ENCODE measurements around the gene SERPINB5. TPM values are rescaled to one million over a fixed set of nuclear protein-coding genes. Genes with fewer than 3 reads are reported as not detected.

The SERPINB5 gene
- polyA plus RNA-seq, 1 donor: 0.13 TPM

GRCh38 chr18:63470751-63471150 lies 6.0 kb upstream of the SERPINB5 start:
- no peak for DNase-seq

- no peak for DNase-seq
Observed at GRCh38 chr18:63472380-63472779, 4.4 kb upstream of the SERPINB5 start.

DNA sequence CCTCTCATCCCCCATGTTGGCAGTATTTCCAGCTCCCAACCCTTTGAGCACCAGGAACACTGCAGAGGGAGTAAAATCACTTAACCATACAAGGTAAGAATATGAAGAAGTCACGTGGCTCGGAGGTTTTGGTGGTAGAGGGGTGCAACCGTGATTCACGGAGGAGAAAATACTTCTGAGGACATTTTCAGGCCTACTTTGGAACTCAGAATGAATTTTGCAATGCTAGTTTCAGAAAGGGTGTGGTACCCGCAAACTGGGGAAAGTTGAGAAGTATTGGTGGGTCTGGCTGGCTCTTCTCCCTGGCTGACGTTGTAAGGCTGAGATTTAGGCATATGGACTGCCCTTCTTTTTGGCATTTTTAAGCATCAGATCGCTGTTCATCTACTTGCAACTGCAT lies 442 bp downstream of the SERPINB5 start:
- no peak for DNase-seq

DNA sequence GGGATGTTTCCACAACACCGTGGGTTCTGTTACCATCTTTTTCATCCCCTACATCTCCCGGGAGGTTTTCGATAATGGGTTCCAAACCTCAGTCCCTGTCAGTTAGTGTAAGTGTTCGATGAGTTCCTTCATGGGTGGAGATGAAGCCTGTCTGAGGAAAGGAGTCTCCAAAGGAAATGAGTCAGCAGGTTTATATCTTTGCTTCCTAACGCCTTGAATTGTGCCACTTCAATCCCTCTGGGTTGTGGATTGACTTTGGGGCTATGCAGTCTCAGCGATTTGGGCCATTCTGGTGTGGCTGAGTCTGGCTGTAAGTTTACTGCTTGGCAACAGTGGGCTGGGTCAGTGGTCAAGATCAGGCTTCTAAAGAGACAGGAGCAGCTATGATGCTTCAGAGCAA lies 1.2 kb downstream of the SERPINB5 start:
- no peak for DNase-seq

GRCh38 chr18:63479826-63480225 lies 3.1 kb downstream of the SERPINB5 start:
- DNase-seq: no peak

- DNase-seq: no peak
Observed at GRCh38 chr18:63480476-63480875, 3.7 kb downstream of the SERPINB5 start.

DNA sequence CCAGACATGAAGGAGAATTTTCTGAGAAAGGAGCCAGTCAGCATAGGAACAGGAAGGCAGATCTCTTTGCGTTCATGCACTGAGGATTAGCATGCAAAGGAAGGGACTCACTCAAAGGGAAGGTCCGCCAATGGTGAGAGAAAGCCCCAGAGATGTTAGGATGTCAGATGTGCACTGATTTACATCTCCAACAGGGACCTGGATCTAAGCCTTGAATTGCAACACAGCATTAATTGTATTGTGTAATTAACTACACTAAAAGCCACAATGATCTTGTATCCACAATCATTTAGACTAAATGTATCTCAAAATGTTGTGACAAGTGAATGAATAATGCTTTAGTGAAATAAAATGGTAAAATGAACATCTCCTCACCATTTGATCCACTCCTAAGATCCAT lies 4.2 kb downstream of the SERPINB5 start:
- no peak for DNase-seq

DNA sequence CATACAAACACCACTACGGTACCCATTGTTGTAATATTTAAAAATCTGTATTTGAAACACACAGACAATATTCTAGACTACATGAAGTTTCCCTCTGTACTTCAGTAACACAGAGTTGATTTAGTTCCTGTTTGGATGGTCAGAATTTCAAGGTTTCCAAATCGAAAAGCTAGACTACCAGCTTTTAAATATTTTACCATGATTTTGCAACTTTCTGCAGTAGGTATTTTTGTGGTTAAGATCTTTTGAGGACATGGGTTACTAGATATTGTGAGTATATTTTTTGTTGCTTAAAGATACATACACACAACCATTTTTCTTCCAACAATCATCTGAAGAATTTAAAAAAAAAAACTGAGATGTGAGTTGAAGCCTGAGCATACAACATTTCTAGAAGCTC lies 10.9 kb downstream of the SERPINB5 start:
- no peak for DNase-seq

DNA sequence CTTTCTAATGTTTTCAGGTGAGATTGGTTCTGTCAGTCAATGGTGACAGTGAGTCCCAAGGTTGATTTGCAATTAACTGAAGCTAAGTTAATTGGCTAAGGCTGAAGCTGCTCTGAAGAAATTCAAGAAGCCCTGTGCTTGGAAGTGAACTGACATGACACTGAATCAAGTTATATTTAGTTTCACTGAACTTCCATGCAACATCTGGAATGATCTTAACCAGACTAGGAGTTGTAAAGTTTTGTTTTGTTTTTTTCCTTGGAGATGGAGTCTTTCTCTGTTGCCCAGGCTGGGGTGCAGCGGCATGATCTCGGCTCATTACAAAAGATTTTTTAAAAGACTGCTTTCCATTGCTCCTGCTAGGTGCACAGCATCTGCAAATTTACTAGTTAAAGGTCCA lies 11.4 kb downstream of the SERPINB5 start:
- peak; percentile 11 for DNase-seq

GRCh38 chr18:63492851-63493250 lies 16.1 kb downstream of the SERPINB5 start:
- DNase-seq: no peak

- no peak for DNase-seq
Observed at GRCh38 chr18:63495675-63496074, 18.9 kb downstream of the SERPINB5 start.

DNA sequence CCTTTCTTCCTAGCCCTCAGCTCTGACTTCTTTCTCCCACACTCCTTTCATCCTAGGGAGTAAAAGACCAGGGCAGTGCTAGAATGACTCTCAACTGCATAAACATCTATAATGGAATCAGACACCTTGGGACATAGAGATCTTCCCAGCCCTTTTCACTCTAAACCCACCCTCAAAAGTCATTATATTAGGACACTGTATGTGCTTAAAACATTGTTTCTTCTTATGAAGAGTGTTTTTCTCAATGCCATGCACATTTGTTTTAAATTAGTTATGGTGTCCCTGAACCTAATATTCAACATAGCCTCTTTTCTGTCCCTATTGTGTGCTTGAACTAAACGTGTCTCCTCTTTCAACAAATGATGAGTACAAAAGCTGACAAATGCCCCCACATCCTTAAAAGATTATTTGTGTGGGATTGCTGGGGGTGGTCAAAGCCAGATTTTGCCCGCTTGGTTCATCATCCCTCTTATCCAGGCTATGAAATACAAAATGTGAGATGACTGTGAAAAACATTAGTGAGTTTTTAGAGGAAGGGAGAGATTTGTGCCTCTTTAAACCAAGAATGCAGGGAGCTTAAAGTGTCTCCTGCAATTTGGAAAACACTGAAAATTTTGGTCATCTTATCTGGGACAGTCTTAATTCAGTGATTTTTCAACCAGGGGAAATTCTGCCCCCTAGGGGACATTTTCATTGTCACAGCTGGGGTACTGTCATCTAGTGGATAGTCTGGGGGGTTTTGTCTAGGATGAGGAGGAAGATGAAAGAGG lies 29.0 kb downstream of the SERPINB5 start:
- DNase-seq: no peak

GRCh38 chr18:63506336-63506646 lies 29.5 kb downstream of the SERPINB5 start:
- DNase-seq: no peak

GRCh38 chr18:63508596-63508995 lies 31.8 kb downstream of the SERPINB5 start:
- no peak for DNase-seq

DNA sequence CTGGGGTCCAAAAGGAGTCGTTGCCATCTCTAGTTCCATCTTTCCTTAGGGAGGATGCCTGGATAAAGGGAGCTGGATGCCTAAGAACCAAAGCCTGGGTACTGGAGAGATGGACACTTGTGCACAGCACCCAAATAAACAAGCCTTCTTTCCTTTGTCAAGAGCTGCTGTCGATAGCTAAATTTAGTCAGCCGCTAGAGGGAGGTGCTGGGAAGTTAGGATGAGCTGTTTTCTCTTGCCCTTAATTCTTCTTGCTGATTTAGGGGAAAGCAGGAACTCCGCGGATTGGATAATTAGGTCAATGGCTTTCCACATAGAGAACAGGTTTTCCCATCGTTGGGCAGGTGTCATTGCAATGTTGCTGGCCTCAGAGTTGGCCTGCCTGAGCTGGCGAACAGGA lies 34.5 kb downstream of the SERPINB5 start:
- peak; percentile 28 for DNase-seq

DNA sequence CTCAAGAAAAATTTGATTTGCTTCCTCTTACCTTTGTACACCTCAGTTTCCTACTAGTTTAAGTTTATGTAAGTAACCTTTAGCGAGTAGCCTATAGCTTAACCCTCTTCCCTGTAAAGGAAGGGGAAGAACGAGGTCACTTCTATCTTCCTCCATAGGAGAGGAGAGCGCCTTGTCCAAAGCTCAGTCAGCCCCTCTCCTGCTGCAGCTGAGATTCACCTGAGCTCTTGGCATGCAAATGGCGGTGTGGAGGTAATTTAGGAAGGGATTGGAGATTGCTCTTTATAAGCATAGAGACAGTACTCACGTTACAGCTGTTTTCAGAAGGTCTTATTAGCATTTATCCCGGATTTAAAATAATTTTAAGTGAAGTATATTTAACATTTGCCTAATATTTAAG lies 37.6 kb downstream of the SERPINB5 start:
- no peak for DNase-seq

DNA sequence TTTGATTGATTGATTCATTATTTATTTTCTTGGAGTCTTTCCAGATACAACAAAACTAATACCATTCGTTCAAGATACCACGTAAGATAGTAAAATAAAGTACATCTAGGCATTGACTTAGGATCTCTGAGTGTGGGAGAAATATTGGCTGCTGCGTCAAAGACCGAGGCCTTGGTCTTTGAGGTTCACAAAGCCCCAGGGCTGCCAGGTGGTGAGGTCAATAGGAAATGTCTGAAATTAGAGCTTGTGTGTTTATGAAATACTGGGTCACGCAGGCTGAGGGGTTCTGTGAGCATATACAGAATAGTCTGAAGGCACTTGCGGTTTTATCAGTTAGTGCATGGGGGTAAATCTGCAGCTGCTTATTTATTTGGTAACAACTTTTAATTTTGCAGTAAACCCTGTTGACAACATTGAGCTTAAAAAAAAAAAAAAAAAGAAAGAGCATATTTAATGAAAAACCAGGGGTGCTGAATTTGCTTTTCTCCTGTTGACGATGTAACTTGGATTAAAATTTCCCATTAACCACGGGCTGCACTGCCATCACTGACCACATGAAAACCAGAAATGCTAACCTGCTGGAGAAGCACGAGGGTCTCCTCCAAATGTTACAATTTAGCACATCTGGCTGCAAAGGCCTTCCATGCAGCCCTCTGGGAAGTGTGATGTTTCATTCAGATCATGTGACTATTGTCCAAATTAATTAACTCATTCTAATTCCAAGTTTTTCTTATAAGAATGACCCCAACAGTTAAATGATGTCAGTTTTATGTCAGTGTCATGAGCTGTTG lies 38.3 kb downstream of the SERPINB5 start:
- DNase-seq: no peak

DNA sequence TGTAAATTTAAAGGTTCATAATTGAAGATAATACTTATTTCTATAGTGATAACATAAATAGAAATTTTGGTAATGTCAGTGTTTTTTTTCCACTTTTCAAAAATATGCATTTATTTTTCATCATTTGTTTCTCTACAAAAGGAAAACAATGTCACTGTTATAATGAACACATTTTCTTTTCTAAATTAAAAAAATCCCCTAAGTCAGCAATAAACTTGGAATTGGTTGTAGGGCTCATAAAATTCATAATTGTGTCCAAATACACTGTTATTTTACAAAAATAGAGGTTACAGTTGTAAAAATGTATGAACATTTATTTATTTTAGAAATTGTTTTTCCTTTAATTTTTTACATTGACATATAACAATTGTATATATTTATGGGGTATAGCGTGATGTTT lies 39.0 kb downstream of the SERPINB5 start:
- DNase-seq: no peak

GRCh38 chr18:63518178-63519012 lies 41.6 kb downstream of the SERPINB5 start:
- DNase-seq: peak; percentile 85

DNA sequence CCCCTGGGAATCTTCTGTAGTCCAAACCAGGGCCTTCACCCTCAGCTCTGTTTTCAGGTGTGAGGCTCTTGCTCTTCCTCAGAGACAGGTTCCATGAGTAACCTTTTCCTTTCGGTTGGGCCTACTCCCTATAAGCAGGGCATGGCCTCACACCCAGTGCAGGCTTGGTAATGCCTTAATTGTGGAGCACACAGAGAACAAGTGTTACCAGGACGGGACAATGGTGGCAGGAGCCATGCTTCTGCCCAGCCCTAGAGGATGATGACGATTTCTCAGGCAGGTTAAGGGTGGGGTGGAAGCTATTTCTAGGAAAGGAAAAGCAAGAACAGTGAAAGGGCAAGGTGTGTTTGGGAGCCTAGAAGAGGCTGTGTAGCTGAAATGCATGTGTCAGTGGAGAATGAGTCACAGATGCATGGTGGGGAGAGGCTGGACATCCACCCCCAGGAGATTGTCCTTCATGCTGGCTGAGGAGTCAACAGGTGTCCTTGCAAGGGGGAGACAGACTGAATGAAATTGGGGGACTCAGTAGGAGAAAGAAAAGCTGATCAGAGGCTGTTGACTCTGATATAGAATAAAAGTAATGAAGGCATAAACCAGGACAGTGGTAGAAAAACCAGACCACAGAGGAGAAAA lies 43.4 kb downstream of the SERPINB5 start:
- DNase-seq: no peak

DNA sequence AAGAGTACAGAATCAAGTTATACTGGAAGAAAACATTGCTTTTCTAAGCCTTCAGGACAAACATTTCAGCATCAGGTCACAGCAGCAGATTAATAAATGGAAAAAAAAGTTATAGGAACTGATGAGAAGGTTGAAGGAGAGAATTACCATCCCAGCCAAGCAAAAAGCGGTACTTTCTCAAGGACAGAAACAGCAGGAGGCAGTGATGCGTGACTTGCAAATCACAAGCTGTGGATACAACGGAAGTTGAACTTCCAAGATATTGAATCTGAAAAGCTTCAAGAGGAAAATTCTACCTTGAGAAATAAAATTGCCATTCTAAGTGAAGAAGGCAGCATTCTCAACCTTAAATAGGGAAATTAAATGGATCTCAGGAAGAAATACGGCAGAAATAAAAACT lies 46.9 kb downstream of the SERPINB5 start:
- DNase-seq: no peak

- DNase-seq: no peak
Observed at GRCh38 chr18:63527251-63527650, 50.5 kb downstream of the SERPINB5 start.
